ENCODE data around the gene TAF11L14.

GRCh38 chr5:17614872-17615605 lies 19.2 kb upstream of the TAF11L14 start:
- TF ChIP-seq CTCF (conservative IDR thresholded peaks at IDR 0.05) (no peak), ZFX (IDR thresholded peaks at IDR 0.05) (no peak)

All from C4-2B (cell line).